ENCODE results near the gene FAM171A1. TPM values are rescaled to one million over a fixed set of nuclear protein-coding genes. Genes with fewer than 3 reads are reported as not detected.
A peak's percentile ranks its signal among the peaks of the same experiment; 100 is the strongest.

The FAM171A1 gene
- total and polyA plus RNA-seq, 2 of the 13 experiments (the other 11 are each of a cell fraction or from before 2014, with no cell fraction given) = 21.5 to 34.7 TPM

DNA sequence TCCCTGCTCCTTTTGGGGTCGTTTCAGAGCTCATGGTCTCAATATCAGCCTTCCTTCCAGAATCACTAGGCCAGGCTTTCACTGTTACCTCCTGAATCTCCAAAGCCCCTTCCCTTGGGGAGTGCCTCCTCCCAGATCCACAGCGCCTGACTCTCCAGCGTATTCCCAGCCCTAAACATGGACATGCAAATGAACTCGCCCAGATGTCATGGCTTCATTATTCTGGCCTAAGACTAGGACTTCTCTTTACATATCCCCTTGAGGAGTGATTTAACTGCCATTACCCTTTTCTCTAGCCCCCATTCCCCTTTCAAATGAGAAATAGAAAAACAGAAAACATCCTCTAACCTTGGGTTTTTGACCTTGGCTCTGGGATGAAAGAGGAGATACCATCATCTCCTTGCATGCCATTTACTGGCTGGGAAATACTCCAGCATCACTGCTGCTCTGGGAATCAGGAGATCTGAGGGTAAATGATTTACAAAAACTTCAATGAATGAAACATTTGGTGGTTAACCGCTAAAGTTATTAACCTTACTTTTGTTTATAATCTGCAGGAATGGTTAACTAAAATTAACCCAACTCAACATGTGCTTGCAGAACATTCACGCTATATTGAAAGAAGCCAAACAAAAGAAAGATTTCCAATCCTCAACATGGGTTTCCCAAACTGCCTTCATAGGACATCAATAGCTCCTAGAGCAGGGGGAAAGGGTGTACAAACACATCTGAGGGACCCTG lies 37.0 kb downstream of the FAM171A1 start (continued):
- peak; percentile 48 for TF ChIP-seq KDM6A (CRISPR knock-in tag; IDR thresholded peaks at IDR 0.05; ENCODE audit: low read depth)
- TF ChIP-seq MTA1 (CRISPR knock-in tag; IDR thresholded peaks at IDR 0.05; ENCODE audit: borderline replicate concordance) = no peak
- no peak for TF ChIP-seq CBX1 (IDR thresholded peaks at IDR 0.05; ENCODE audit: low read depth)
- no peak for TF ChIP-seq ZNF543 (CRISPR knock-in tag; IDR thresholded peaks at IDR 0.05)
- TF ChIP-seq, protein P1, sequence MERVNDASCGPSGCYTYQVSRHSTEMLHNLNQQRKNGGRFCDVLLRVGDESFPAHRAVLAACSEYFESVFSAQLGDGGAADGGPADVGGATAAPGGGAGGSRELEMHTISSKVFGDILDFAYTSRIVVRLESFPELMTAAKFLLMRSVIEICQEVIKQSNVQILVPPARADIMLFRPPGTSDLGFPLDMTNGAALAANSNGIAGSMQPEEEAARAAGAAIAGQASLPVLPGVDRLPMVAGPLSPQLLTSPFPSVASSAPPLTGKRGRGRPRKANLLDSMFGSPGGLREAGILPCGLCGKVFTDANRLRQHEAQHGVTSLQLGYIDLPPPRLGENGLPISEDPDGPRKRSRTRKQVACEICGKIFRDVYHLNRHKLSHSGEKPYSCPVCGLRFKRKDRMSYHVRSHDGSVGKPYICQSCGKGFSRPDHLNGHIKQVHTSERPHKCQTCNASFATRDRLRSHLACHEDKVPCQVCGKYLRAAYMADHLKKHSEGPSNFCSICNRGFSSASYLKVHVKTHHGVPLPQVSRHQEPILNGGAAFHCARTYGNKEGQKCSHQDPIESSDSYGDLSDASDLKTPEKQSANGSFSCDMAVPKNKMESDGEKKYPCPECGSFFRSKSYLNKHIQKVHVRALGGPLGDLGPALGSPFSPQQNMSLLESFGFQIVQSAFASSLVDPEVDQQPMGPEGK (CRISPR knock-in tag; IDR thresholded peaks at IDR 0.05) = peak; percentile 61
- TF ChIP-seq HHEX (CRISPR knock-in tag; IDR thresholded peaks at IDR 0.05) = peak; percentile 32; the same call in 1 of the 2 replicates
- no peak for TF ChIP-seq ZNF382 (CRISPR knock-in tag; IDR thresholded peaks at IDR 0.05; ENCODE audit: borderline replicate concordance)
- TF ChIP-seq MTA3 (CRISPR knock-in tag; IDR thresholded peaks at IDR 0.05) = no peak
- TF ChIP-seq, protein P2, sequence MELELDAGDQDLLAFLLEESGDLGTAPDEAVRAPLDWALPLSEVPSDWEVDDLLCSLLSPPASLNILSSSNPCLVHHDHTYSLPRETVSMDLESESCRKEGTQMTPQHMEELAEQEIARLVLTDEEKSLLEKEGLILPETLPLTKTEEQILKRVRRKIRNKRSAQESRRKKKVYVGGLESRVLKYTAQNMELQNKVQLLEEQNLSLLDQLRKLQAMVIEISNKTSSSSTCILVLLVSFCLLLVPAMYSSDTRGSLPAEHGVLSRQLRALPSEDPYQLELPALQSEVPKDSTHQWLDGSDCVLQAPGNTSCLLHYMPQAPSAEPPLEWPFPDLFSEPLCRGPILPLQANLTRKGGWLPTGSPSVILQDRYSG (CRISPR knock-in tag; IDR thresholded peaks at IDR 0.05) = no peak
- no peak for TF ChIP-seq ZKSCAN1 (IDR thresholded peaks at IDR 0.05; ENCODE audit: low read length)
- TF ChIP-seq ZFP41 (CRISPR knock-in tag; IDR thresholded peaks at IDR 0.05; ENCODE audit: borderline replicate concordance) = no peak
- TF ChIP-seq, protein P3, sequence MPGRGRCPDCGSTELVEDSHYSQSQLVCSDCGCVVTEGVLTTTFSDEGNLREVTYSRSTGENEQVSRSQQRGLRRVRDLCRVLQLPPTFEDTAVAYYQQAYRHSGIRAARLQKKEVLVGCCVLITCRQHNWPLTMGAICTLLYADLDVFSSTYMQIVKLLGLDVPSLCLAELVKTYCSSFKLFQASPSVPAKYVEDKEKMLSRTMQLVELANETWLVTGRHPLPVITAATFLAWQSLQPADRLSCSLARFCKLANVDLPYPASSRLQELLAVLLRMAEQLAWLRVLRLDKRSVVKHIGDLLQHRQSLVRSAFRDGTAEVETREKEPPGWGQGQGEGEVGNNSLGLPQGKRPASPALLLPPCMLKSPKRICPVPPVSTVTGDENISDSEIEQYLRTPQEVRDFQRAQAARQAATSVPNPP (CRISPR knock-in tag; IDR thresholded peaks at IDR 0.05) = no peak
- peak; percentile 76 for TF ChIP-seq HNF4A (CRISPR knock-in tag; IDR thresholded peaks at IDR 0.05)
- TF ChIP-seq GPN1 (CRISPR knock-in tag; IDR thresholded peaks at IDR 0.05; ENCODE audit: borderline replicate concordance) = no peak
- no peak for TF ChIP-seq ZNF572 (CRISPR knock-in tag; IDR thresholded peaks at IDR 0.05)
- no peak for TF ChIP-seq ZNF570 (CRISPR knock-in tag; IDR thresholded peaks at IDR 0.05; ENCODE audit: borderline replicate concordance)
- TF ChIP-seq, protein P4, sequence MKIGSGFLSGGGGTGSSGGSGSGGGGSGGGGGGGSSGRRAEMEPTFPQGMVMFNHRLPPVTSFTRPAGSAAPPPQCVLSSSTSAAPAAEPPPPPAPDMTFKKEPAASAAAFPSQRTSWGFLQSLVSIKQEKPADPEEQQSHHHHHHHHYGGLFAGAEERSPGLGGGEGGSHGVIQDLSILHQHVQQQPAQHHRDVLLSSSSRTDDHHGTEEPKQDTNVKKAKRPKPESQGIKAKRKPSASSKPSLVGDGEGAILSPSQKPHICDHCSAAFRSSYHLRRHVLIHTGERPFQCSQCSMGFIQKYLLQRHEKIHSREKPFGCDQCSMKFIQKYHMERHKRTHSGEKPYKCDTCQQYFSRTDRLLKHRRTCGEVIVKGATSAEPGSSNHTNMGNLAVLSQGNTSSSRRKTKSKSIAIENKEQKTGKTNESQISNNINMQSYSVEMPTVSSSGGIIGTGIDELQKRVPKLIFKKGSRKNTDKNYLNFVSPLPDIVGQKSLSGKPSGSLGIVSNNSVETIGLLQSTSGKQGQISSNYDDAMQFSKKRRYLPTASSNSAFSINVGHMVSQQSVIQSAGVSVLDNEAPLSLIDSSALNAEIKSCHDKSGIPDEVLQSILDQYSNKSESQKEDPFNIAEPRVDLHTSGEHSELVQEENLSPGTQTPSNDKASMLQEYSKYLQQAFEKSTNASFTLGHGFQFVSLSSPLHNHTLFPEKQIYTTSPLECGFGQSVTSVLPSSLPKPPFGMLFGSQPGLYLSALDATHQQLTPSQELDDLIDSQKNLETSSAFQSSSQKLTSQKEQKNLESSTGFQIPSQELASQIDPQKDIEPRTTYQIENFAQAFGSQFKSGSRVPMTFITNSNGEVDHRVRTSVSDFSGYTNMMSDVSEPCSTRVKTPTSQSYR (CRISPR knock-in tag; IDR thresholded peaks at IDR 0.05; ENCODE audit: borderline replicate concordance) = peak; percentile 15; the same call in 1 of the 2 replicates
- TF ChIP-seq, protein P5, sequence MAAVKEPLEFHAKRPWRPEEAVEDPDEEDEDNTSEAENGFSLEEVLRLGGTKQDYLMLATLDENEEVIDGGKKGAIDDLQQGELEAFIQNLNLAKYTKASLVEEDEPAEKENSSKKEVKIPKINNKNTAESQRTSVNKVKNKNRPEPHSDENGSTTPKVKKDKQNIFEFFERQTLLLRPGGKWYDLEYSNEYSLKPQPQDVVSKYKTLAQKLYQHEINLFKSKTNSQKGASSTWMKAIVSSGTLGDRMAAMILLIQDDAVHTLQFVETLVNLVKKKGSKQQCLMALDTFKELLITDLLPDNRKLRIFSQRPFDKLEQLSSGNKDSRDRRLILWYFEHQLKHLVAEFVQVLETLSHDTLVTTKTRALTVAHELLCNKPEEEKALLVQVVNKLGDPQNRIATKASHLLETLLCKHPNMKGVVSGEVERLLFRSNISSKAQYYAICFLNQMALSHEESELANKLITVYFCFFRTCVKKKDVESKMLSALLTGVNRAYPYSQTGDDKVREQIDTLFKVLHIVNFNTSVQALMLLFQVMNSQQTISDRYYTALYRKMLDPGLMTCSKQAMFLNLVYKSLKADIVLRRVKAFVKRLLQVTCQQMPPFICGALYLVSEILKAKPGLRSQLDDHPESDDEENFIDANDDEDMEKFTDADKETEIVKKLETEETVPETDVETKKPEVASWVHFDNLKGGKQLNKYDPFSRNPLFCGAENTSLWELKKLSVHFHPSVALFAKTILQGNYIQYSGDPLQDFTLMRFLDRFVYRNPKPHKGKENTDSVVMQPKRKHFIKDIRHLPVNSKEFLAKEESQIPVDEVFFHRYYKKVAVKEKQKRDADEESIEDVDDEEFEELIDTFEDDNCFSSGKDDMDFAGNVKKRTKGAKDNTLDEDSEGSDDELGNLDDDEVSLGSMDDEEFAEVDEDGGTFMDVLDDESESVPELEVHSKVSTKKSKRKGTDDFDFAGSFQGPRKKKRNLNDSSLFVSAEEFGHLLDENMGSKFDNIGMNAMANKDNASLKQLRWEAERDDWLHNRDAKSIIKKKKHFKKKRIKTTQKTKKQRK (IDR thresholded peaks at IDR 0.05; ENCODE audit: low read length) = no peak
- no peak for TF ChIP-seq ZNF674 (CRISPR knock-in tag; IDR thresholded peaks at IDR 0.05; ENCODE audit: low read depth)
- TF ChIP-seq GFI1 (CRISPR knock-in tag; IDR thresholded peaks at IDR 0.05; ENCODE audit: borderline replicate concordance) = no peak
